HG03139 (cell line): Measurements from ENCODE around the gene CCDC77.
A peak's percentile ranks its signal among the peaks of the same experiment; 100 is the strongest.
"Not testable (repeated sequence)": the region's sequence is repeated elsewhere in the genome, so short reads cannot be mapped to it uniquely, and the experiment has no call there.

ENCODE experiments used
- ATAC-seq: cut with Tn5 transposase; IDR thresholded peaks from one replicate; pipeline ENCODE4 v1.9.1; 2021; ENCODE audit not compliant: unreplicated experiment

Gene CCDC77

GRCh38 chr12:401235-402028 lies at the start of gene CCDC77:
Gene CCDC77 (plus strand): TSS chr12:401644. CDS start chr12:409384, 7,740 bp downstream.
- peak; percentile 90 for ATAC-seq

GRCh38 chr12:356276-356988 lies 45.0 kb upstream of the CCDC77 start:
- ATAC-seq, result no peak

GRCh38 chr12:359091-359490 lies 42.4 kb upstream of the CCDC77 start:
- ATAC-seq, result no peak

GRCh38 chr12:366820-367219 lies 34.6 kb upstream of the CCDC77 start:
- no peak for ATAC-seq

GRCh38 chr12:367972-368371 lies 33.5 kb upstream of the CCDC77 start:
- ATAC-seq, result no peak

GRCh38 chr12:370739-371485 lies 30.5 kb upstream of the CCDC77 start:
- not testable (repeated sequence) for ATAC-seq

GRCh38 chr12:386651-387050 lies 14.8 kb upstream of the CCDC77 start:
- ATAC-seq, result no peak

GRCh38 chr12:388012-388411 lies 13.4 kb upstream of the CCDC77 start:
- ATAC-seq, result no peak

GRCh38 chr12:388541-389141 lies 12.8 kb upstream of the CCDC77 start:
- ATAC-seq, result no peak

GRCh38 chr12:389142-390096 lies 12.0 kb upstream of the CCDC77 start, which contains the start of gene KDM5A:
Gene KDM5A (minus strand): TSS chr12:389320. CDS start chr12:389091, 229 bp downstream.
- peak; percentile 90 for ATAC-seq

GRCh38 chr12:400828-401227 lies 616 bp upstream of the CCDC77 start:
- ATAC-seq, result no peak

- no peak for ATAC-seq
These were observed 565 bp downstream of the CCDC77 start for GRCh38 chr12:402029-402389.

GRCh38 chr12:414859-415258 lies 13.4 kb downstream of the CCDC77 start:
- ATAC-seq, result no peak

GRCh38 chr12:418432-418831 lies 17.0 kb downstream of the CCDC77 start:
- no peak for ATAC-seq

GRCh38 chr12:422526-422925 lies 21.1 kb downstream of the CCDC77 start:
- no peak for ATAC-seq

GRCh38 chr12:435737-436136 lies 34.3 kb downstream of the CCDC77 start:
- ATAC-seq, result not testable (repeated sequence)

- ATAC-seq, result no peak
These were observed 40.9 kb downstream of the CCDC77 start for GRCh38 chr12:442235-442884.

GRCh38 chr12:447141-447540 lies 45.7 kb downstream of the CCDC77 start:
- ATAC-seq, result no peak

GRCh38 chr12:449203-449602 lies 47.8 kb downstream of the CCDC77 start:
- ATAC-seq, result no peak

- no peak for ATAC-seq
These were observed 49.0 kb downstream of the CCDC77 start for GRCh38 chr12:450438-450837.
